Neuronal stem cell (in vitro differentiated cells): ENCODE results near the gene DARS2.
"Not testable (repeated sequence)": the region's sequence is repeated elsewhere in the genome, so short reads cannot be mapped to it uniquely, and the experiment has no call there.

Source experiments
- DNase-seq: peaks from one replicate; pipeline ENCODE4 v3.0.0-alpha.2; 2013; ENCODE audit warnings: low spot score
- H2AFZ ChIP-seq: one replicate; pipeline ENCODE4 v1.6.1; 2013; ENCODE audit warnings: mild to moderate bottlenecking, low read length, inconsistent platforms
- H2AK5ac ChIP-seq: 2 replicates; pipeline ENCODE4 v1.6.1; 2013; ENCODE audit warnings: low read depth, mild to moderate bottlenecking, inconsistent platforms, low read length, moderate library complexity, mixed read lengths
- H2BK120ac ChIP-seq: 2 replicates; pipeline ENCODE4 v1.6.1; 2013; ENCODE audit warnings: low read depth, mild to moderate bottlenecking, inconsistent platforms, low read length, moderate library complexity, mixed read lengths
- H2BK12ac ChIP-seq: one replicate; pipeline ENCODE4 v1.6.1; 2013; ENCODE audit warnings: low read length, inconsistent platforms
- H2BK15ac ChIP-seq: 2 replicates; pipeline ENCODE4 v1.6.1; 2013; ENCODE audit warnings: mild to moderate bottlenecking, low read length, inconsistent platforms, mixed read lengths
- H2BK5ac ChIP-seq: one replicate; pipeline ENCODE4 v1.6.1; 2013; ENCODE audit warnings: inconsistent platforms, mild to moderate bottlenecking, low read length, moderate library complexity
- H3K14ac ChIP-seq: one replicate; pipeline ENCODE4 v1.6.1; 2013; ENCODE audit warnings: low read length, inconsistent platforms
- H3K18ac ChIP-seq: 2 replicates; pipeline ENCODE4 v1.6.1; 2013; ENCODE audit warnings: low read length, inconsistent platforms
- H3K23ac ChIP-seq: 2 replicates; pipeline ENCODE4 v1.6.1; 2013; ENCODE audit warnings: low read depth, mild to moderate bottlenecking, mixed read lengths, low read length, inconsistent platforms; ENCODE audit not compliant: poor library complexity
- H3K27ac ChIP-seq: replicated peaks from 3 replicates; pipeline ENCODE4 v1.5.1; 2013; ENCODE audit warnings: low read length, inconsistent platforms
- H3K27me3 ChIP-seq, 3 experiments: 2 replicates each; pipeline ENCODE4 v1.6.1; 2013; ENCODE audit warnings: low read length in 3 of 3, mild to moderate bottlenecking in 2 of 3, inconsistent platforms in 1 of 3, low read depth in 1 of 3, mixed read lengths in 1 of 3, moderate library complexity in 1 of 3; ENCODE audit not compliant: control insufficient read depth in 3 of 3, insufficient read depth in 3 of 3
- H3K36me3 ChIP-seq, 2 donors: replicated peaks in 1 of 2; 2 replicates each; pipeline ENCODE4 v1.6.1; 2013; ENCODE audit warnings: low read length in 2 of 2; ENCODE audit not compliant: control insufficient read depth in 2 of 2, insufficient read depth in 2 of 2
- H3K4ac ChIP-seq: 2 replicates; pipeline ENCODE4 v1.6.1; 2013; ENCODE audit warnings: inconsistent platforms, mild to moderate bottlenecking, low read length, moderate library complexity
- H3K4me1 ChIP-seq, 2 donors: 1 replicate in 1 of 2; 2 replicates in 1 of 2; pipeline ENCODE4 v1.6.1; 2013; ENCODE audit warnings: low read length in 2 of 2, low read depth in 1 of 2; ENCODE audit not compliant: control insufficient read depth in 2 of 2, insufficient read depth in 1 of 2
- H3K4me2 ChIP-seq: one replicate; pipeline ENCODE4 v1.6.1; 2013; ENCODE audit warnings: mild to moderate bottlenecking, low read length, inconsistent platforms; ENCODE audit not compliant: insufficient read depth, poor library complexity, severe bottlenecking
- H3K4me3 ChIP-seq, 2 donors: 2 replicates each; pipeline ENCODE4 v1.5.1; 2013; ENCODE audit warnings: low read length in 2 of 2, mild to moderate bottlenecking in 2 of 2, inconsistent platforms in 1 of 2, moderate library complexity in 1 of 2
- H3K79me1 ChIP-seq: one replicate; pipeline ENCODE4 v1.6.1; 2013; ENCODE audit warnings: low read depth, mild to moderate bottlenecking, inconsistent platforms, low read length, moderate library complexity
- H3K9ac ChIP-seq: one replicate; pipeline ENCODE4 v1.6.1; 2013; ENCODE audit warnings: mild to moderate bottlenecking, low read depth, low read length, inconsistent platforms; ENCODE audit not compliant: poor library complexity
- H3K9me3 ChIP-seq, 2 donors: replicated peaks in 1 of 2; 2 replicates each; pipeline versions ENCODE3 to v1.6.1; 2013; ENCODE audit warnings: low read length in 2 of 2, mild to moderate bottlenecking in 2 of 2, inconsistent platforms in 1 of 2, low read depth in 1 of 2, mixed read lengths in 1 of 2, moderate library complexity in 1 of 2; ENCODE audit not compliant: control insufficient read depth in 2 of 2, insufficient read depth in 1 of 2
- H4K8ac ChIP-seq: one replicate; pipeline ENCODE4 v1.6.1; 2013; ENCODE audit warnings: low read depth, mild to moderate bottlenecking, inconsistent platforms, low read length, moderate library complexity
- H4K91ac ChIP-seq: one replicate; pipeline ENCODE4 v1.6.1; 2013; ENCODE audit warnings: low read length, low read depth, mild to moderate bottlenecking, inconsistent platforms; ENCODE audit not compliant: poor library complexity
- WGBS, 2 donors: extraction: QIAGEN DNeasy Blood & Tissue Kit; methylation state at CpG; one replicate each; pipeline ENCODE4 v1.1.7; 2013; ENCODE audit warnings: missing lambda C conversion rate in 2 of 2, mixed read lengths in 1 of 2; ENCODE audit not compliant: insufficient read length in 2 of 2, insufficient replicate concordance in 1 of 2; ENCODE audit errors: extremely low coverage in 2 of 2; 5-methylcytosine and 5-hydroxymethylcytosine counted together

DARS2 gene

GRCh38 chr1:173789841-173790240 is 34.6 kb upstream of the DARS2 start:
- Histone ChIP-seq H4K91ac (no peak overlapping the region), H2BK15ac (no peak overlapping the region), H3K18ac (no peak overlapping the region), H2AFZ (no peak overlapping the region), H3K4me2 (no peak overlapping the region), H3K4me1 (no peaks in the 10 kb centered on the region), H4K8ac (no peak overlapping the region), H3K9ac (no peak overlapping the region), H3K14ac (no peak overlapping the region), H2BK5ac (no peak overlapping the region), H3K27ac (no peak overlapping the region), H2BK12ac (no peak overlapping the region), H3K4ac (no peak overlapping the region), H2BK120ac (no peak overlapping the region), H3K27me3 (no peaks in the 10 kb centered on the region), H2AK5ac (no peak overlapping the region), H3K79me1 (no peaks in the 10 kb centered on the region), H3K36me3 (peaks cover 0 to 51% of the 10 kb centered on the region in 2 donors), H3K9me3 (no peaks in the 10 kb centered on the region), H3K4me3 (no peak overlapping the region), H3K23ac (no peak overlapping the region)
- DNase-seq: no peak
- WGBS, 2 donors: no CpG with 5 or more reads among the region's 2 CpGs

GRCh38 chr1:173798078-173798477 is 26.4 kb upstream of the DARS2 start:
- no peak overlapping the region for H3K9ac ChIP-seq
- no peak overlapping the region for H4K8ac ChIP-seq
- no peak overlapping the region for H2BK12ac ChIP-seq
- no peak overlapping the region for H2AFZ ChIP-seq
- no peak overlapping the region for H3K23ac ChIP-seq
- no peaks in the 10 kb centered on the region for H3K4me1 ChIP-seq
- H3K27me3 ChIP-seq: no peaks in the 10 kb centered on the region
- H3K4ac ChIP-seq: no peak overlapping the region
- no peak overlapping the region for H3K27ac ChIP-seq
- peaks cover 0 to 78% of the 10 kb centered on the region in 2 donors for H3K36me3 ChIP-seq
- DNase-seq: no peak
- no peak overlapping the region for H3K14ac ChIP-seq
- no peak overlapping the region for H3K18ac ChIP-seq
- H2BK120ac ChIP-seq: no peak overlapping the region
- H4K91ac ChIP-seq: no peak overlapping the region
- no peak overlapping the region for H3K4me2 ChIP-seq
- H3K4me3 ChIP-seq: no peak overlapping the region
- H2BK5ac ChIP-seq: no peak overlapping the region
- H2BK15ac ChIP-seq: no peak overlapping the region
- peaks cover 0 to 13% of the 10 kb centered on the region in 2 donors for H3K9me3 ChIP-seq
- no peaks in the 10 kb centered on the region for H3K79me1 ChIP-seq
- no peak overlapping the region for H2AK5ac ChIP-seq

GRCh38 chr1:173799995-173800394 is 24.5 kb upstream of the DARS2 start:
- H2BK5ac ChIP-seq, H4K8ac ChIP-seq, H2BK15ac ChIP-seq, H3K14ac ChIP-seq, H3K27ac ChIP-seq, H3K23ac ChIP-seq, H3K4me1 ChIP-seq, H2AFZ ChIP-seq, H2BK120ac ChIP-seq, H3K4ac ChIP-seq, H3K9ac ChIP-seq, H3K4me2 ChIP-seq, H4K91ac ChIP-seq, H3K27me3 ChIP-seq, H3K18ac ChIP-seq, H2AK5ac ChIP-seq, DNase-seq, H3K79me1 ChIP-seq, H2BK12ac ChIP-seq, H3K4me3 ChIP-seq: not testable (repeated sequence)
- Histone ChIP-seq H3K9me3 (peaks cover 0 to 13% of the 10 kb centered on the region in 2 donors), H3K36me3 (peaks cover 0 to 71% of the 10 kb centered on the region in 2 donors)
- WGBS, 2 donors: no CpG with 5 or more reads among the region's 1 CpG

- Histone ChIP-seq H3K4me1 (no peaks in the 10 kb centered on the region), H3K36me3 (peaks cover 2 to 83% of the 10 kb centered on the region in 2 donors), H3K9ac (no peak overlapping the region), H3K23ac (no peak overlapping the region), H3K4me3 (no peak overlapping the region), H2AK5ac (no peak overlapping the region), H3K14ac (no peak overlapping the region), H3K27ac (no peak overlapping the region), H2BK120ac (no peak overlapping the region), H4K8ac (no peak overlapping the region), H2BK12ac (no peak overlapping the region), H3K18ac (no peak overlapping the region), H4K91ac (no peak overlapping the region), H3K9me3 (no peaks in the 10 kb centered on the region), H3K4ac (no peak overlapping the region), H2AFZ (no peak overlapping the region), H2BK5ac (no peak overlapping the region), H3K27me3 (no peaks in the 10 kb centered on the region), H3K79me1 (no peaks in the 10 kb centered on the region), H3K4me2 (no peak overlapping the region), H2BK15ac (no peak overlapping the region)
- no peak for DNase-seq
- no CpG with 5 or more reads among the region's 2 CpGs for WGBS, 2 donors
Observed at GRCh38 chr1:173802961-173803360, 21.5 kb upstream of the DARS2 start.
